Measurements from ENCODE around the gene CCDC97. TPM values are rescaled to one million over a fixed set of nuclear protein-coding genes. Genes with fewer than 3 reads are reported as not detected.
A peak's percentile ranks its signal among the peaks of the same experiment; 100 is the strongest.

The CCDC97 gene
- total RNA-seq (10 to 100 TPM; 20.5 to 38.2 (median 29.7) TPM), polyA plus RNA-seq (10 to 100 TPM; 12.7 to 18.9 (median 14.5) TPM)
- long read RNA-seq, donor 1, transcript CCDC97-201 (5 exons, 3,322 nt): major isoform, 6 of 6 reads
- long read RNA-seq, donor 1, partial matches to known transcripts: 0 of 6 reads
- long read RNA-seq, donor 1, other reads (novel, unspliced or antisense): 0 of 6 reads
- long read RNA-seq, donor 2, transcript CCDC97-201 (5 exons, 3,322 nt): major isoform, 9 of 9 reads
- long read RNA-seq, donor 2, partial matches to known transcripts: 0 of 9 reads
- long read RNA-seq, donor 2, other reads (novel, unspliced or antisense): 0 of 9 reads

- WGBS, 5 donors: 0 to 1% (median 0%) methylated on average over 25 to 47 of the region's 47 CpGs
- Histone ChIP-seq H3K27ac (peak within 1 kb of the TSS; percentile 88 to 98 (median 97)), H3K4me1 (peaks cover 48 to 92% (median 68%) of the 10 kb centered on the region in 6 donors), H3K9me3 (no peaks in the 10 kb centered on the region), H3K4me3 (peak within 1 kb of the TSS; percentile 56 to 86 (median 72)), H3K27me3 (replicated peaks in 1 of 7) (no peaks in the 10 kb centered on the region), H3K36me3 (peaks cover 0 to 59% (median 43%) of the 10 kb centered on the region in 6 donors)
- peak in 1 of 11 experiments; percentile 20 for TF ChIP-seq CTCF (IDR thresholded peaks at IDR 0.05 in 8 of 11, conservative IDR thresholded peaks at IDR 0.05 in 3 of 11)
- TF ChIP-seq POLR2A (IDR thresholded peaks at IDR 0.05): peak; percentile 51 to 67 (median 59)
- peak; percentile 93 to 96 (median 95) for TF ChIP-seq POLR2AphosphoS5 (IDR thresholded peaks at IDR 0.05)
- intact Hi-C loops (cut with DNase I; ENCODE audit: low total_unique reads): loop anchor here (5.0 kb wide), 1 partner anchor 108 kb away; no protein-coding TSS in a partner anchor
- DNase-seq: peak; percentile 96
Observed at GRCh38 chr19:41310033-41310831, at the start of gene CCDC97. Gene CCDC97 (plus strand): TSS chr19:41310172. CDS start chr19:41310311, 139 bp downstream.

GRCh38 chr19:41261474-41262190, 48.3 kb upstream of the CCDC97 start:
- DNase-seq: no peak
- H3K4me3 ChIP-seq: peak overlapping the region in 7 of 8 donors; percentile 44 to 89 (median 62)
- peaks cover 11 to 36% (median 30%) of the 10 kb centered on the region in 6 donors for H3K4me1 ChIP-seq
- H3K9me3 ChIP-seq: no peaks in the 10 kb centered on the region
- no peak for TF ChIP-seq POLR2A (IDR thresholded peaks at IDR 0.05)
- TF ChIP-seq POLR2AphosphoS5 (IDR thresholded peaks at IDR 0.05): no peak
- no peak for TF ChIP-seq CTCF (IDR thresholded peaks at IDR 0.05 in 8 of 11, conservative IDR thresholded peaks at IDR 0.05 in 3 of 11)
- peaks cover 0 to 34% (median 3%) of the 10 kb centered on the region in 6 donors for H3K36me3 ChIP-seq
- WGBS, 5 donors: 57 to 63% (median 60%) methylated on average over 10 of the region's 10 CpGs
- intact Hi-C loops (cut with DNase I; ENCODE audit: low total_unique reads): loop anchor here (5.0 kb wide), 1 partner anchor 54 kb away; no protein-coding TSS in a partner anchor
- H3K27ac ChIP-seq: peak overlapping the region; percentile 17 to 100 (median 99)
- no peaks in the 10 kb centered on the region for H3K27me3 ChIP-seq (replicated peaks in 1 of 7)

- Histone ChIP-seq H3K4me3 (peak overlapping the region; percentile 43 to 89 (median 56)), H3K9me3 (no peaks in the 10 kb centered on the region), H3K27me3 (replicated peaks in 1 of 7) (no peaks in the 10 kb centered on the region), H3K4me1 (peaks cover 21 to 51% (median 46%) of the 10 kb centered on the region in 6 donors), H3K36me3 (peaks cover 0 to 34% (median 7%) of the 10 kb centered on the region in 6 donors), H3K27ac (peak overlapping the region; percentile 93 to 100 (median 99))
- intact Hi-C loops (cut with DNase I; ENCODE audit: low total_unique reads): loop anchor here (5.0 kb wide), 1 partner anchor 56 kb away; no protein-coding TSS in a partner anchor
- WGBS, 5 donors: 0% methylated on average over 45 to 46 of the region's 46 CpGs
- DNase-seq: peak; percentile 93
- TF ChIP-seq CTCF (IDR thresholded peaks at IDR 0.05 in 8 of 11, conservative IDR thresholded peaks at IDR 0.05 in 3 of 11) (no peak), POLR2AphosphoS5 (IDR thresholded peaks at IDR 0.05) (peak; percentile 62 to 91 (median 75)), POLR2A (IDR thresholded peaks at IDR 0.05) (peak in 2 of 3 donors; percentile 24 to 93)
Observed at GRCh38 chr19:41263042-41263849, 46.7 kb upstream of the CCDC97 start.

Data from spleen (tissue), 13 donors.